Head of caudate nucleus (tissue), 42 donors: Measurements from ENCODE around the gene TTLL8.
A peak's percentile ranks its signal among the peaks of the same experiment; 100 is the strongest.

Experiments
- DNase-seq, 42 donors: peaks; one replicate each; pipeline versions ENCODE4 v3.0.0 to v3.0.0-alpha.2; 2020 to 2021; ENCODE audit warnings: mixed read lengths in 7 of 42
- intact Hi-C: fragments of 100-400 bp; cut with DNase I; formaldehyde crosslinking; loops from one replicate; pipeline ENCODE4 v1.15.0; 2022

Gene TTLL8

GRCh38 chr22:49998718-49999062 lies 59.4 kb downstream of the TTLL8 start:
- intact Hi-C loops: loop anchor here (10.0 kb wide), 1 partner anchor 64 kb away; no protein-coding TSS in a partner anchor
- peak in 4 of 42 donors; percentile 4 to 10 (median 6) for DNase-seq

DNA sequence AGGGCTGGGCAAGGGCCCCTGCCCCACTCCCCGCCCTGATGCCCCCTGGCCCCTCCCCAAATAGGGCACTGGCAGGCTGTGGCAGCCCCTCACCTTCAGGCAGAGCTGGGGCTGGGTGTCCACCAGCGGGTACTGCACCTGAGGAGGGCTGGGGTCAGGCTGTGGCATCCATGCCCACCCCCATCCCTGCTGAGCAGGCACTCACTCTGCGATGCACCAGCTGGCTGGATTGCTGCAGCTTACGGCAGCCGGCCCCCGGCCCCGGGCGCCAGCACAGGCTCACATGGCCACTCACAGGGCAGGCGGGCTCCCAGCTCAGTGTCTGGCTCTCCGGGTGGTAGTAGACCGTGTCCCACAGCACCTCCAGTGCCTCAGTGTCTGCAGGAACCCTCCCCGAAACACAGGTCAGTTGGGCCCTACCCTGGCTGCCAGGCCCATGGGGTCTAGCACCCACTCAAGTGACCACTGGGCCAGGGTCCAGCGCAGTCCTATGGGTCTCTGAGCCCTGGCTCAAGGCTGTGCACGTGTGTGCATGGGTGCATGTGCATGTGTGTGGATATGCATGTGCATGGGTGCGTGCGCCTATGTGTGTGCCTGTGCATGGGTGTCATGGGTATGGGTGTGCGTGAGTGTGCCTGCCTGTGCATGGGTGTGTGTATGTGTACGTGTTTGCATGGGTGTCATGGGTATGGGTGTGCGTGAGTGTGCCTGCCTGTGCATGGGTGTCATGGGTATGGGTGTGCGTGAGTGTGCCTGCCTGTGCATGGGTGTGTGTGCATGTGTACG lies 60.0 kb downstream of the TTLL8 start:
- peak in 8 of 42 donors; percentile 3 to 38 (median 14) for DNase-seq
- intact Hi-C loops: loop anchor here (10.0 kb wide), 1 partner anchor 63 kb away; no protein-coding TSS in a partner anchor

- DNase-seq: peak in 7 of 42 donors; percentile 3 to 28 (median 14)
- intact Hi-C loops: loop anchor here (10.0 kb wide), 1 partner anchor 62 kb away; no protein-coding TSS in a partner anchor
These were observed 60.9 kb downstream of the TTLL8 start for GRCh38 chr22:49997251-49997599.

DNA sequence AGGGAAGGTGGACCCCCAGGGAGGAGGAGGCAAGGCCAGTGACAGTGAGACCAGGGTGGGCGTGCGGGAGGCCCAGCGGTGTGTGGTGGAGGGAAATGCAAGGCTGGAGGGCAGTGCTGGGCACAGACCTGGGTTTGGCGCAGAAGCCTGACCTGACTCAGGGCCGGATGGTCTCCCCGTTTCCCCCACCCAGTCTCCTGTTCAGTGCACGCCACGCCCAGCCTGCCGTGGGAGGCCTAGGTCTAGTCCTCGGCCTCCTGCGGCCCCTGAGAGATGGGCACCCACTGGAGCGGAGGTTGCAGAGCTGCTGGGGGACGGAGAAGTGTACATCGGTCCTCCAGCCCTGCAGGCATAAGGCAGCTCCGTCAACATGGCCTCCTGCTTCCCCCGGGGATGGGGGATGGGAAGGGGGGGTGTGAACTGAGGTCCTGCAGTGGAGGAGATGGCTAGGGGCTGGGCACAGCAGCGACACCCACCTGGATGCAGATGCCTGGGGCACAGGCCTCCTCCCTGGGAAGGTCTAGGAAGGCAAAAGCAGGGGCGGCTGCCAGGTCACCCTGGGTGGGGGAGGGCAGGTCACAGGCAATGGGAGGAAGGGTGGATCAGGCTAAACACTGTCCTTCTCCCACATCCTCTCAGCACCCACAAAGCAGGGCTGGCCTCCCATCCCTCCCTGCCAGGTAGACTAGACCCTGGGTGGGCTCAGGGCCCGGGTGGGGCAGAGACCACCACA lies 61.4 kb downstream of the TTLL8 start:
- DNase-seq: peak in 7 of 42 donors; percentile 3 to 29 (median 12)

DNA sequence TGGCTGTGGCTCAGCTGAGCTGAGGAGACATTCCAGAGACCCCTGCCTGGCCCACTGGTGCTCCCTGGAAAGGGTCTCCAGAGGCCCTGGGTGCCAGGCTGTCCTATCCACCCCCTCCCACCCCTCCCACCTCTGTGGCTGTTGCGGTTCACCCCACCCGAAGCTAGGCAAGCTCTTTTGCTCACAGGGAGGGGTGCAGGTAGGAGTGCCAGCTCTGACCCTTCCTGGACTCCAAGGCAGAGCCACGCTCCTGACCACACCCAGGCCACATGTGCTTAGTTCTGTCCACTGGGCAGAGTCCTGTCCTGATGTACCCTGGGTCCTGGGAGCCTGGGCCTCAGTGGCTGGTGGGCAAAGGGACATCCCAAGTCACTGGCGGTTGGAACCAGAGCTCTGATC lies 62.0 kb downstream of the TTLL8 start:
- intact Hi-C loops: loop anchor here (10.0 kb wide), 1 partner anchor 61 kb away; no protein-coding TSS in a partner anchor
- DNase-seq: peak in 7 of 42 donors; percentile 1 to 31 (median 9)

More for the DNA sequence above, 61.4 kb downstream of the TTLL8 start:
- intact Hi-C loops: loop anchor here (10.0 kb wide), 1 partner anchor 62 kb away; no protein-coding TSS in a partner anchor

DNA sequence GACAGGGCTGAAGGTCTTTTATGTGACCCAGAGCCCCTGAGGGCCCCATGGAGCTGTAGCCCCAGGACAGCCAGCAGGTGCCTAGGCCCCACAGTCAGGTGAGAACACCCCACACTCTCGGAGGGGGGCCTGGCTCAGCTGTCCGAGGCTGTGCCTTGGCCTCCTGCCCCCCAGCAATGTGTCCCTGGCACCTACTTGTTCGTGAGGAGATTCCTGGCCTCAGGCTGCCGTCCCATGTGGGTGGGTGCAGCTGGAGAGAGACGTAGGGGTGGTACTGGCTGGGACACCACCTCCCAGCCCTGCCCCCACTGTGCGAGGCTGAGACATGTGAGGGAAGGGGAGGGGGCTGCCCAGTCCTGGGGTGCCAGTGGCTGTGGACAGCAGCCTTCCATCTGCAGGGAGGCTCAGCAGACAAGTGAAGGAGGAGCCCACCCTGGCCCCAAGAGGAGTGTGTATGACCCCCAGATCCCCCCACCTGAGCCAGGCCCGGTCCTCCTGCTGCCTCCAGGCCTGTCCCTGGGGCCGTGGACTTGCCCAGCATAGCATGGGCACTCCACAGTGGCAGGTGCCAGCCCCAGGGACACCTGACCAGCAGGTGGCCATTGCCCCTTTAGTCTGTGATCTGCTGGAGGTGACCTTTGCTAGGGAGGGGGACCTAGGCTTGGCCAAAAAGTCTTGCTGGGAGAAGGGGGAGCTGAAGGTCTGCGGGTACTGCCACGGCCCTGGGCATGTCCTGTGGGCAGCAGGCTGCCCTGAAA lies 62.6 kb downstream of the TTLL8 start:
- DNase-seq: peak in 11 of 42 donors; percentile 3 to 36 (median 12)

GRCh38 chr22:49995041-49995360 lies 63.1 kb downstream of the TTLL8 start:
- intact Hi-C loops: loop anchor here (10.0 kb wide), 1 partner anchor 60 kb away; no protein-coding TSS in a partner anchor
- DNase-seq: peak in 6 of 42 donors; percentile 2 to 26 (median 12)

More for the DNA sequence above, 62.6 kb downstream of the TTLL8 start:
- intact Hi-C loops: loop anchor here (10.0 kb wide), 1 partner anchor 61 kb away; no protein-coding TSS in a partner anchor

DNA sequence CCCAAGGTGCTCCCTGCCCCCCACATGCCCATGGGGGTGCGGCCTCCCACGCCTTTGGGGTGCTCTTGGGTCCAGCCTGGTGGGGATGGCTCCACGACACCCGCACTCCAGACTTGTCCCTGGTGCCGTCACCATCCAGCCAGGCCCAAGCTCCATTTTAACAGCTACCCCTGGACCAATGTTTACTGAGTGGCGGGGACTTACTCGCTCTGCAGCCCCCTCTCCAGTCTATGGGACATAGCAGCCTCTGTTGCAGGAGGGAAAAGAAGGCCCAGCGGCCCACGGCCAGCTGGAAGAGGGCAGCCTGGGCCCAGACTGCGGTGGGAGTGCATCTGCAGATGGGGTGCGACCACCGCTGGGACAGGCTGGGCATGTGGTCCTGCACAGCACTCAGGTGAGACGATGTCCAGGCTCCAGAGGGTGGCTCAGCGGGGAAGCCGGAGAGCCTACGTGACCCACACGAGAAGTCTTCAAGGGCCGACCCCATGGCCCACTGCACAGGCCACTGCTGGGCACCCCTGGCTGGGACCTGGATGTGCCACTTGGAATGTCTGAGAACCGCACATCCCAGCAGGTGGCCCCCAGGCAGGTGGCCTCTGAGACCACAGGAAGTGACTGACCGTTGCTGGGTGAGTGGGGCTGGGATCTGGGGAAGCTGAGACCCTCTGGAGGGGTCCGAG lies 63.6 kb downstream of the TTLL8 start:
- intact Hi-C loops: loop anchor here (10.0 kb wide), 1 partner anchor 60 kb away; no protein-coding TSS in a partner anchor
- DNase-seq: peak in 12 of 42 donors; percentile 3 to 41 (median 14)

DNA sequence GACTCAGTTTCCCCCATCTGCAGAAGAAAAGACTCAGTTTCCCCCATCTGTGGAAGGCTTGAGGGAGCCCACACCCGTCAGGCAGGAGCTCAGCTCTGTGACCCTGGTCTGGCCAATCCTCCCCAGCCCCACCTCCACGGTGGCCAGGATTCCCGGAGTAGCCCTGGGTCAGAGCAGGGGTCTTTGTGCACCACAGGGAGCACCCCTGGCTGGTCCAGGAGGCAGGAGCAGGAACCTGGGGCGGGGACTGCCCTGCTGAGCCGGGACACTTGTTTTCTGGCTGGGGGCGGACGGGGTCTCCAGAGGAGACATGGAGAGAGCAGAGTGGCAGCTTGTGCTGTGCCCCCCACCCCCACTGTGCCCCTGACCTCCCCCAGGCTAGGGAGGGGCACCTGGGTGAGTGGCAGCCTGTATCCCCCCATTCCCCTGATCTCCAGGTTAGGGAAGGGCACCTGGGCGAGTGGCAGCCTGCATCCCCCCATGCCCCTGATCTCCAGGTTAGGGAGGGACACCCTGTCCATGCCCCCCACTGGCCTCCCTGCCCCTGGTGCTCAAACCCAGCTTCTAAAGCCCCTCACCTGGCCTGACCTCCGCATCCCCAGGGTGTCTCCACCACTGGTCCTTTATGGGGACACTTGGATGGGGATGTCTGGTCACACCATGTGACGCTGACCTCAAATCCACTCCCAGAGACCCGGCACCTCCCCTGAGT lies 64.3 kb downstream of the TTLL8 start:
- intact Hi-C loops: loop anchor here (10.0 kb wide), 1 partner anchor 59 kb away; no protein-coding TSS in a partner anchor

GRCh38 chr22:49992921-49993648 lies 65.0 kb downstream of the TTLL8 start:
- intact Hi-C loops: loop anchor here (10.0 kb wide), 1 partner anchor 58 kb away; no protein-coding TSS in a partner anchor
- peak; percentile 75 to 97 (median 91) for DNase-seq

More for the DNA sequence above, 64.3 kb downstream of the TTLL8 start:
- DNase-seq: peak in 6 of 42 donors; percentile 3 to 39 (median 18)

DNA sequence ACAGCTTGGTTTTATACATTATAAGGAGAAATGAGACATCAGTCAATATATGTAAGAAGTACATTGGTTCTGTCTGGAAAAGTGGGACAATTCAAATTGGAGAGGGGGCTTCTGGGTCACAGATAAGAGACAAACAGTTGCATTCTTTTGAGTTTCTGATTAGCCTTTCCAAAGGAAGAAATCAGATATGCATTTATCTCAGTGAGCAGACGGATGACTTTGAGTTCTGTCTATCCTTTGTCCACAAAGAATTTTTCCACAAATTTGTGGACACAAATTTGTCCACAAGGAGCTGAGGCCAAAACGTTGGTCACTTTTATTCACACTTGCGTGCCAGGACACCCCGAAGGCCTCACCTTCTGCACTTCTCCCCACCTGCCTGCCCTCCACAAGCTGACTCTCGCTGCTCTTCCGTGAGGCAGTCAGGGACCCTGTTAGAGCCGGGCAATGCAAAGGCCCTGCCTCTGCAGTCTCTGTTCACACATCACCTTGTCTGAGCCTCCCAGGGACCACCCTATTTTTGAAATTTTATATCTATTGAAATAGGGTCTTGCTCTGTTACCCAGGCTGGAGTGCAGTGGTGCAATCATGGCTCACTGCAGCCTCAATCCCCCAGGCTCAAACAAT lies 66.1 kb downstream of the TTLL8 start:
- peak in 6 of 42 donors; percentile 5 to 29 (median 14) for DNase-seq
- intact Hi-C loops: loop anchor here (10.0 kb wide), 1 partner anchor 57 kb away; no protein-coding TSS in a partner anchor

- DNase-seq: no peak
- intact Hi-C loops: loop anchor here (10.0 kb wide), 1 partner anchor 56 kb away; no protein-coding TSS in a partner anchor
These were observed 66.9 kb downstream of the TTLL8 start for GRCh38 chr22:49991167-49991566.

GRCh38 chr22:49989826-49990225 lies 68.3 kb downstream of the TTLL8 start:
- intact Hi-C loops: loop anchor here (10.0 kb wide), 1 partner anchor 55 kb away; no protein-coding TSS in a partner anchor
- peak in 6 of 42 donors; percentile 4 to 22 (median 8) for DNase-seq

DNA sequence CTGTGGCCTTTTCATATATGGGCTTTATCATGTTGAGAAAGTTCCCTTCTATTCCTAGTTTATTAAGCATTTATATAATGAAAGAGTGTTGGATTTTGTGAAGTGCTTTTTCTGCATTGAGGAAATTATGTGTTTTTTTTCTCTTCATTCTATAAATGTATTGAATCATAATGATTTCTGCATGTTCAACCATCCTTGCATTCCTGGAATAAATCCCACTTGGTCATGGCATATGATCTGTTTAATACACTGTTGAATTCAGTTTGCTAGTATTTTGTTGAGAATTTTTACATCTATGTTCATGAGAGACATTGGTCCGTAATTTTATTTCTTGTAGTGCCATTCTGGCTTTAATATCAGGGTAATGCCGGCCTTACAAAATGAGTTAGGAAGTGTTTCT lies 71.8 kb downstream of the TTLL8 start:
- DNase-seq: no peak
- intact Hi-C loops: no loop called here

DNA sequence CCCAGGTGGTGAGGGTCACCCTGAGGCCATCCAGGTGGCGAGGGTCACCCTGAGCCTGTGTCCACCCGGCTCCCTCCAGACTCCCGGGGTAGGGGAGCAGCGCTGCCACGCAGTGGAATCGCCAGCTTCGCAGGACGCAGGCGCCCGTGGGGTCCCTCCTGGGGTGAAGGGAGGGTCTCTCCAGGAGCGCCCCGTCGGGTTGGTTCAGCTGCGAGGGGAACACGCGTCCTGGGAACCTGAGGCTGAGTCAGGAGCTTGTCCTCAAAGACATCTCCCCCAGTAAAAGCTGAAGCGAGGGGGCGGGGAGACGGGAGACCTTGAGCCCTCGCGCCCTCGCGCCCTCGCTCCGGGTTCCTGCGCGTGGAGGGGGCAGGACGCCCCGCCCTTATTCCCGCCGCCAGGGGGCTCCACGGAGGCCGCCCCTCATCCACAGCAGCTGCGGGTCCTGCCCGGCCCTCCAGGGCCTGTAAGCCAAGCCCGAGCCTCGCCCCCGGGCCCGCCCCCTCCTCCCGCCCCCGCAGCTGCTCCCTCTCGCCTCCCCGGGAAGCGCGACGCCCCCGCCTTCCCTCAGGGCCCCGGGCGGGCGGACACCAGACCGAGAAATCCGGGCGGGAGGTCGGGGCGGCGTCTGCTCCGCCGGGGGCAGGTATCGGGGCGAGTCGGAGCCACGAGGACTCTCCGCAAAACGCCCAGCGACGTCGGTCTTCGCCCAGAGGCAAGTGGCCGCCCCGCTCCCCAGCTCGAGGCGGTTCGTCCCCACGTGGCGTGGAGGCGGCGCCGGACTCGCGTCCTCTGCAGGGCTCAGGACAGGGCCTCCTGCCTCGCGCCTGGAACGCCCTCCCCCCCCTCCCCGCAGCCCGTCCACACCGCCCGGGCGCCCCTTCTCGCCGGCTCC lies 74.7 kb downstream of the TTLL8 start:
- DNase-seq: peak in 13 of 42 donors; percentile 5 to 40 (median 16)
- intact Hi-C loops: no loop called here
